Natural killer cell (primary cell): ENCODE data around the gene MET. TPM values are rescaled to one million over a fixed set of nuclear protein-coding genes. Genes with fewer than 3 reads are reported as not detected.

Experiments
- ATAC-seq, 3 donors: fragments of 150-1000 bp in 2 of 3; fragments of 200-7000 bp in 1 of 3; cut with Tn5 transposase; 1 replicate in 1 of 3; 2 replicates in 2 of 3; pipeline ENCODE4 v1.10.0; 2021; ENCODE audit warnings: mild to moderate bottlenecking in 2 of 3, moderate library complexity in 2 of 3
- DNase-seq, 2 donors: peaks; one replicate each; pipeline versions ENCODE4 v3.0.0 to v3.0.0-alpha.2; 2013 to 2021; ENCODE audit warnings: mixed read lengths in 1 of 2
- H3K27ac ChIP-seq: one replicate; pipeline ENCODE4 v1.5.1; 2013; ENCODE audit warnings: mild to moderate bottlenecking, low read length
- H3K27me3 ChIP-seq: one replicate; pipeline ENCODE4 v1.6.1; 2013; ENCODE audit warnings: low read length; ENCODE audit not compliant: control insufficient read depth, insufficient read depth
- H3K36me3 ChIP-seq: one replicate; pipeline ENCODE4 v1.6.1; 2013; ENCODE audit warnings: low read length; ENCODE audit not compliant: control insufficient read depth, insufficient read depth
- H3K4me1 ChIP-seq: one replicate; pipeline ENCODE4 v1.6.1; 2013; ENCODE audit warnings: low read length; ENCODE audit not compliant: control insufficient read depth, insufficient read depth
- H3K4me3 ChIP-seq: one replicate; pipeline ENCODE4 v1.5.1; 2013; ENCODE audit warnings: low read length
- H3K9me3 ChIP-seq: one replicate; pipeline ENCODE4 v1.6.1; 2013; ENCODE audit warnings: low read length; ENCODE audit not compliant: control insufficient read depth, insufficient read depth
- H3K27ac Mint-ChIP-seq, 2 donors: one replicate each; pipeline ENCODE4 v1.8.0; 2022; ENCODE audit warnings: mild to moderate bottlenecking in 2 of 2, mixed read lengths in 2 of 2, moderate library complexity in 1 of 2
- H3K27me3 Mint-ChIP-seq, 2 donors: one replicate each; pipeline ENCODE4 v1.8.0; 2022; ENCODE audit warnings: low read depth in 2 of 2, mixed read lengths in 2 of 2
- H3K36me3 Mint-ChIP-seq: one replicate; pipeline ENCODE4 v1.8.0; 2022; ENCODE audit warnings: mixed read lengths
- H3K4me1 Mint-ChIP-seq, 2 donors: one replicate each; pipeline ENCODE4 v1.8.0; 2022; ENCODE audit warnings: mixed read lengths in 2 of 2
- H3K4me3 Mint-ChIP-seq: one replicate; pipeline ENCODE4 v1.8.0; 2022; ENCODE audit warnings: mild to moderate bottlenecking, moderate library complexity, mixed read lengths
- H3K9me3 Mint-ChIP-seq, 2 donors: one replicate each; pipeline ENCODE4 v1.8.0; 2022; ENCODE audit warnings: mixed read lengths in 2 of 2
- CTCF ChIP-seq: fragments of 200-600 bp; IDR thresholded peaks from one replicate; pipeline ENCODE4 v1.8.0; 2022; ENCODE audit warnings: antibody characterized with exemption
- WGBS: methylation state at CpG from one replicate; pipeline ENCODE4 v1.1.7; 2013; ENCODE audit warnings: missing lambda C conversion rate; ENCODE audit not compliant: insufficient coverage; 5-methylcytosine and 5-hydroxymethylcytosine counted together
- intact Hi-C: fragments of 100-400 bp; cut with micrococcal nuclease; formaldehyde crosslinking; loops from one replicate; pipeline ENCODE4 v1.14.2; 2022
- total RNA-seq, 4 donors: library from RNA; stranded (reverse); fragments of 120-200 nt in 1 of 4; gene quantifications; one replicate each; pipeline versions ENCODE4 v1.2.3 to v1.2.4, GENCODE V29; 2013 to 2022

MET gene
- total RNA-seq, 3 donors from 2014 or later (not counting 1 experiment from before 2014, with no cell fraction given), result 0.16 TPM; not detected in 2

- Mint-ChIP-seq H3K4me1 (no peaks in the 10 kb centered on the region), H3K27ac (no peak overlapping the region), H3K27me3 (no peaks in the 10 kb centered on the region), H3K36me3 (no peaks in the 10 kb centered on the region), H3K4me3 (no peak overlapping the region), H3K9me3 (no peaks in the 10 kb centered on the region)
- H3K27ac ChIP-seq, result no peak overlapping the region
- no peaks in the 10 kb centered on the region for H3K9me3 ChIP-seq
- no peak overlapping the region for H3K4me3 ChIP-seq
- TF ChIP-seq CTCF, result no peak
- intact Hi-C loops, result no loop called here
- ATAC-seq (no peak), DNase-seq (no peak)
- no peaks in the 10 kb centered on the region for H3K4me1 ChIP-seq
- WGBS, result no CpG with 5 or more reads among the region's 1 CpG
- H3K27me3 ChIP-seq, result peaks cover 3% of the 10 kb centered on the region
- no peaks in the 10 kb centered on the region for H3K36me3 ChIP-seq
These were observed 36.9 kb downstream of the MET start for GRCh38 chr7:116708861-116709260.

GRCh38 chr7:116709336-116709735, 37.3 kb downstream of the MET start:
- H3K36me3 Mint-ChIP-seq, result no peaks in the 10 kb centered on the region
- no peak overlapping the region for H3K27ac Mint-ChIP-seq
- no peaks in the 10 kb centered on the region for H3K4me1 Mint-ChIP-seq
- DNase-seq (no peak), ATAC-seq (no peak)
- Histone ChIP-seq H3K27me3 (peaks cover 3% of the 10 kb centered on the region), H3K9me3 (no peaks in the 10 kb centered on the region), H3K4me3 (no peak overlapping the region), H3K27ac (no peak overlapping the region), H3K4me1 (no peaks in the 10 kb centered on the region), H3K36me3 (no peaks in the 10 kb centered on the region)
- H3K9me3 Mint-ChIP-seq, result no peaks in the 10 kb centered on the region
- no peaks in the 10 kb centered on the region for H3K27me3 Mint-ChIP-seq
- WGBS, result 89% methylated on average over 4 of the region's 4 CpGs
- no peak for TF ChIP-seq CTCF
- intact Hi-C loops, result no loop called here
- H3K4me3 Mint-ChIP-seq, result no peak overlapping the region

- Mint-ChIP-seq H3K27ac (no peak overlapping the region), H3K36me3 (no peaks in the 10 kb centered on the region), H3K9me3 (no peaks in the 10 kb centered on the region), H3K4me1 (no peaks in the 10 kb centered on the region), H3K4me3 (no peak overlapping the region), H3K27me3 (no peaks in the 10 kb centered on the region)
- Histone ChIP-seq H3K9me3 (no peaks in the 10 kb centered on the region), H3K4me1 (no peaks in the 10 kb centered on the region), H3K4me3 (no peak overlapping the region), H3K27ac (no peak overlapping the region), H3K27me3 (peaks cover 3% of the 10 kb centered on the region), H3K36me3 (no peaks in the 10 kb centered on the region)
- DNase-seq (no peak), ATAC-seq (no peak)
- WGBS, result 85% methylated on average over 3 of the region's 3 CpGs
- TF ChIP-seq CTCF, result no peak
- intact Hi-C loops, result no loop called here
These were observed 38.9 kb downstream of the MET start for GRCh38 chr7:116710764-116711452.

- Mint-ChIP-seq H3K36me3 (no peaks in the 10 kb centered on the region), H3K4me1 (no peaks in the 10 kb centered on the region), H3K27me3 (no peaks in the 10 kb centered on the region), H3K4me3 (no peak overlapping the region), H3K27ac (no peak overlapping the region), H3K9me3 (no peaks in the 10 kb centered on the region)
- no peak overlapping the region for H3K4me3 ChIP-seq
- H3K36me3 ChIP-seq, result no peaks in the 10 kb centered on the region
- DNase-seq (no peak), ATAC-seq (no peak)
- TF ChIP-seq CTCF, result no peak
- H3K4me1 ChIP-seq, result no peaks in the 10 kb centered on the region
- H3K27me3 ChIP-seq, result peaks cover 3% of the 10 kb centered on the region
- H3K27ac ChIP-seq, result no peak overlapping the region
- intact Hi-C loops, result no loop called here
- no peaks in the 10 kb centered on the region for H3K9me3 ChIP-seq
- WGBS, result 92% methylated on average over 4 of the region's 4 CpGs
These were observed 39.8 kb downstream of the MET start for GRCh38 chr7:116711790-116712189.
